ENCODE measurements around the gene IFIT3. TPM values are rescaled to one million over a fixed set of nuclear protein-coding genes. Genes with fewer than 3 reads are reported as not detected.

The IFIT3 gene
- total and polyA plus RNA-seq, 9 of the 15 experiments (the other 6 are each of a cell fraction or from before 2014, with no cell fraction given), result 0.23 to 2.2 (median 0.77) TPM

- no peaks in the 10 kb centered on the region for H3K79me2 ChIP-seq (ENCODE audit: control insufficient read depth, insufficient read depth, low read length)
- no peak overlapping the region for H3K9ac ChIP-seq (ENCODE audit: insufficient read depth in 1 of 2, low read depth in 2 of 2, low read length in 2 of 2)
- no peak overlapping the region for H3K4me3 ChIP-seq
- in situ Hi-C loops (cut with MboI) (no loop called here), intact Hi-C loops (cut with micrococcal nuclease) (no loop called here)
- BruUV-seq (replicated peaks), result no TSS peak
- no peak overlapping the region for H2AFZ ChIP-seq (ENCODE audit: low read depth, low read length)
- no peak overlapping the region for H3K4me2 ChIP-seq (ENCODE audit: insufficient read depth, low read length)
- peaks cover 0 to 6% of the 10 kb centered on the region in 2 experiments; a peak in 2 of 5 replicates for H3K27me3 ChIP-seq (ENCODE audit: control insufficient read depth in 2 of 2, insufficient read depth in 2 of 2, low read length in 2 of 2)
- FAIRE-seq (no peak), ATAC-seq (no peak), DNase-seq (ENCODE audit: extremely low read depth in 1 of 4, low spot score in 3 of 4) (no peak)
- TF ChIP-seq THAP12 (CRISPR knock-in tag; IDR thresholded peaks at IDR 0.05) (no peak), ZNF79 (CRISPR knock-in tag; IDR thresholded peaks at IDR 0.05; ENCODE audit: low read depth) (no peak), ZNF316 (IDR thresholded peaks at IDR 0.05) (0 out of 2 replicates have a peak, but pooled peaks have one; percentile 11), ZBTB1 (CRISPR knock-in tag; IDR thresholded peaks at IDR 0.05; ENCODE audit: borderline replicate concordance, low read depth) (no peak), HNRNPUL1 (IDR thresholded peaks at IDR 0.05; ENCODE audit: low read length) (no peak)
- WGBS (ENCODE audit: insufficient coverage, low coverage, missing lambda C conversion rate), result 21% methylated on average over 8 of the region's 9 CpGs
- no peaks in the 10 kb centered on the region for H4K20me1 ChIP-seq (replicated peaks; ENCODE audit: control insufficient read depth, insufficient read depth, low read length)
- ChIA-PET CTCF (ENCODE audit: low intra/inter-chr PET ratio) (no interaction called here), POLR2A (interaction anchor here (0.6 kb wide), 1 partner anchor 11 kb away, joined by 3 read pairs; no protein-coding TSS in a partner anchor)
- H3K9me1 ChIP-seq (ENCODE audit: control insufficient read depth, insufficient read depth, low read length), result no peaks in the 10 kb centered on the region
- H3K27ac ChIP-seq (ENCODE audit: extremely low read depth, low read depth, low read length), result no peak overlapping the region
- H3K9me3 ChIP-seq (replicated peaks; ENCODE audit: control insufficient read depth, insufficient read depth, low read depth, low read length), result no peaks in the 10 kb centered on the region; the same call in 1 of the 2 replicates
- H3K36me3 ChIP-seq (ENCODE audit: control insufficient read depth, insufficient read depth, low read length), result no peaks in the 10 kb centered on the region
- H3K4me1 ChIP-seq (replicated peaks in 1 of 2; ENCODE audit: control insufficient read depth in 2 of 2, insufficient read depth in 2 of 2, low read length in 2 of 2), result no peaks in the 10 kb centered on the region
Observed at GRCh38 chr10:89305766-89306433, 21.9 kb upstream of the IFIT3 start.

Measured in K562 (cell line).